ENCODE data around the gene LRP1-AS.

DNA sequence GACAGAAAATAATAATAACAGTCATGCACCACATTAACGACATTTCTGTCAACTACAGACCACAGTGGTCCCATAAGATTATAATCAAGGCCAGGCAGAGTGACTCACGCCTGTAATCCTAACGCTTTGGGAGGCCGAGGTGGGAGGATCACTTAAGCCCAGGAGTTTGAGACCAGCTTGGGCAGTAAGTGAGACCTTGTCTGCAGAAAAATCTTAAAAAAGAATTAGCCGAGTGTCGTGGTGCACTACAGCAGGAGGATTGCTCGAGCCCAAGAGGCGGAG, 49.9 kb downstream of the LRP1-AS start:
- TF ChIP-seq, protein P1, sequence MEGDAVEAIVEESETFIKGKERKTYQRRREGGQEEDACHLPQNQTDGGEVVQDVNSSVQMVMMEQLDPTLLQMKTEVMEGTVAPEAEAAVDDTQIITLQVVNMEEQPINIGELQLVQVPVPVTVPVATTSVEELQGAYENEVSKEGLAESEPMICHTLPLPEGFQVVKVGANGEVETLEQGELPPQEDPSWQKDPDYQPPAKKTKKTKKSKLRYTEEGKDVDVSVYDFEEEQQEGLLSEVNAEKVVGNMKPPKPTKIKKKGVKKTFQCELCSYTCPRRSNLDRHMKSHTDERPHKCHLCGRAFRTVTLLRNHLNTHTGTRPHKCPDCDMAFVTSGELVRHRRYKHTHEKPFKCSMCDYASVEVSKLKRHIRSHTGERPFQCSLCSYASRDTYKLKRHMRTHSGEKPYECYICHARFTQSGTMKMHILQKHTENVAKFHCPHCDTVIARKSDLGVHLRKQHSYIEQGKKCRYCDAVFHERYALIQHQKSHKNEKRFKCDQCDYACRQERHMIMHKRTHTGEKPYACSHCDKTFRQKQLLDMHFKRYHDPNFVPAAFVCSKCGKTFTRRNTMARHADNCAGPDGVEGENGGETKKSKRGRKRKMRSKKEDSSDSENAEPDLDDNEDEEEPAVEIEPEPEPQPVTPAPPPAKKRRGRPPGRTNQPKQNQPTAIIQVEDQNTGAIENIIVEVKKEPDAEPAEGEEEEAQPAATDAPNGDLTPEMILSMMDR (IDR thresholded peaks at IDR 0.05; ENCODE audit: poor library complexity) = no peak
- TF ChIP-seq EZH2 (IDR thresholded peaks at IDR 0.05; ENCODE audit: borderline replicate concordance) (no peak), EZH2phosphoT487 (IDR thresholded peaks at IDR 0.05; ENCODE audit: low read depth, severe bottlenecking, unreplicated experiment) (no peak)

Data from hepatocyte (in vitro differentiated cells).